ENCODE measurements around the gene FANCE.

The FANCE gene, protein sequence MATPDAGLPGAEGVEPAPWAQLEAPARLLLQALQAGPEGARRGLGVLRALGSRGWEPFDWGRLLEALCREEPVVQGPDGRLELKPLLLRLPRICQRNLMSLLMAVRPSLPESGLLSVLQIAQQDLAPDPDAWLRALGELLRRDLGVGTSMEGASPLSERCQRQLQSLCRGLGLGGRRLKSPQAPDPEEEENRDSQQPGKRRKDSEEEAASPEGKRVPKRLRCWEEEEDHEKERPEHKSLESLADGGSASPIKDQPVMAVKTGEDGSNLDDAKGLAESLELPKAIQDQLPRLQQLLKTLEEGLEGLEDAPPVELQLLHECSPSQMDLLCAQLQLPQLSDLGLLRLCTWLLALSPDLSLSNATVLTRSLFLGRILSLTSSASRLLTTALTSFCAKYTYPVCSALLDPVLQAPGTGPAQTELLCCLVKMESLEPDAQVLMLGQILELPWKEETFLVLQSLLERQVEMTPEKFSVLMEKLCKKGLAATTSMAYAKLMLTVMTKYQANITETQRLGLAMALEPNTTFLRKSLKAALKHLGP

DNA sequence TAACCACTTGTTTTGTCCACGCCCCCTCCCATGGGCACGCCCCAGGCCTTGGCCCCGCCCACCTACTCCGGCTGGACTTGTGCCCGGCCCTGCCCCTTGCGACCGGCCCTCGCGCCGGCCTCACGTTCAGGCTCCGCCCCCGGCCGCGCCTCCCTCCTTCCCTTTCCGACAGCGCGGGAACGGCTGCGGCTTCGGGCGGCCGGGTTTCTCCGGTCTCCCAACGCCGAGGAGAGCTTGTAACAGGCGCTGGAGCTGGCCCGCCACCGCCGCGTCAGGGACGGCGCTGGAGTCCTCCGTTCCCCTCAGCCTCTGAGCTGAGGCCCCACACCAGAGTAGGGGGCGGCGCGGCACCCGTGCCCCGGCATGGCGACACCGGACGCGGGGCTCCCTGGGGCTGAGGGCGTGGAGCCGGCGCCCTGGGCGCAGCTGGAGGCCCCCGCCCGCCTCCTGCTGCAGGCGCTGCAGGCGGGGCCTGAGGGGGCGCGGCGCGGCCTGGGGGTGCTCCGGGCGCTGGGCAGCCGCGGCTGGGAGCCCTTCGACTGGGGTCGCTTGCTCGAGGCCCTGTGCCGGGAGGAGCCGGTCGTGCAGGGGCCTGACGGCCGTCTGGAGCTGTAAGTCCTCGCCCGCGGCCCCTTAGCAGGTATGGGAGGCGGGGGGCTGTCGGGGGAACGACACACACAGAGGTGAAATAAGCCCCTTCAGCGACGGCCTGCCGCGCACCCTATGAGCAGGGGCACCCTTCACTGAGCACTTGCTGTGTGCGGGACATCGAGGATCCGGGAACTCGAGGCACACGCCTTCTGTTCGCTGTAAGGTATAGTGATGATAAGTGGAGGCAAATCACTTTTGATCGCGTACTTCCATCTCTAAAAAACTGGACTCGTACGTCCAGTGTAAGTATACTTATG, at the start of gene FANCE:
TSS of gene FANCE (plus strand) at position 156 of the 908 bp plus-strand sequence. CDS start at position 364, 208 bp downstream.
- DNase-seq (ENCODE audit: low read depth) = peak; percentile 73
- peak within 1 kb of the TSS; percentile 68 for H3K4me3 ChIP-seq (ENCODE audit: low read depth, low read length)

DNA sequence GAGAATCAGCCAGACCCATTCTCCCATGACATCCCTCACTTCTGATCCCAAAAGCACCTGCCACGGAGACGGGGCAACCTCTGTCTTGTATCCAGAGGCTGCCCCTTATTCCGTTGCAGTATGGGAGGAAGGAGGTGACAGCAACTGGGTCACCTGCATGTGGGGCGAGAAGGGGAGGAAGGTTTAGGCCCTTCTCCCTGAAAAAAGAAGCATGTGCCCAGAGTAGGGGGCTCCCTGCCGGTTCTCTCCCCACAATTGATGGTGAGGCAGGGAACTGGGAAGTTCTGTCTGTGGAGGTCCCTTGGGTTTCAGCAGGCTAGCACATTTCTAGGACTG, 49.3 kb upstream of the FANCE start:
- no peak for DNase-seq (ENCODE audit: low read depth)
- no peak overlapping the region for H3K4me3 ChIP-seq (ENCODE audit: low read depth, low read length)

DNA sequence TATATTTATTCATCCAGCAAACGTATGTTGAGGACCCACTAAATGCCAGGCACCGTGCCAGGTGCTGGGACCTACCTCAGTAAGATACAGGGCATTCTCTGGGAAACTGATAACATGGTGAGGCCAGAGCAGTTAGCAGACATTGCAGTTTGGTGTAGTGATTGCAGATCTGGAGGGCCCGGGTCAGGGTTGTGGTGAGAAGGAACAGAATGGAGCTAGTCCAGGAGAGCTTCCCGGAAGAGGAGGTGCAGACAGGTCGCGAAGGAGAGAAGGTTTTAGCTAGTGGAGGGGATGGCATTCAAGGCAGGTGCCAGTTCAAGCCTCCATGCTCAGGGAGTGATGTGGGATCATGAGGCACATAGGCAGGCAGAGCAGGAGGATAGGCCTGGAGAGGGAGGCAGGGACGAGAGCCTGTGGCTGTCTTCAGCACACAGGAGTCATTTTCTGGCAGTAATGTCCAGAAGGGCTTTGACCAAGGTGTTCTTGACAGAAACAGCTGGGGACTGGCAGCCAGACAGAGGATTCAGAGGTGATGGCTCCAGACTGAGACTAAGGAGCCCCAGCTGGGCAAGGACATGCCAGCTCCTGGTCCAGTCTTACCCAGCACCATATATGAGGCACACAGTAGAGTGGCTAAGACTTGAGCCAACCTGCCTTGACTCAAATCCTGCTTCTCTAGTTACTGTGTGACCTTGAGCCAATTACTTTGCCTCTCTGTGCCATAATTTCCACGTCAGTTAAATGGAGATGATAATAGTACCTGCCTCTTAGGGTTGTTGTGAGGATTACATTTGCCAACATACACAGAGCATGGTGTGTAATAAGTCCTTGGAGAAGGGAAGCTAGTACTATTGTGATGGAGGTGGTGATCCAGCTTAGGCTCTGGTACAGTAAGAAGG, 48.3 kb upstream of the FANCE start:
- no peak for DNase-seq (ENCODE audit: low read depth)
- H3K4me3 ChIP-seq (ENCODE audit: low read depth, low read length) = no peak overlapping the region

DNA sequence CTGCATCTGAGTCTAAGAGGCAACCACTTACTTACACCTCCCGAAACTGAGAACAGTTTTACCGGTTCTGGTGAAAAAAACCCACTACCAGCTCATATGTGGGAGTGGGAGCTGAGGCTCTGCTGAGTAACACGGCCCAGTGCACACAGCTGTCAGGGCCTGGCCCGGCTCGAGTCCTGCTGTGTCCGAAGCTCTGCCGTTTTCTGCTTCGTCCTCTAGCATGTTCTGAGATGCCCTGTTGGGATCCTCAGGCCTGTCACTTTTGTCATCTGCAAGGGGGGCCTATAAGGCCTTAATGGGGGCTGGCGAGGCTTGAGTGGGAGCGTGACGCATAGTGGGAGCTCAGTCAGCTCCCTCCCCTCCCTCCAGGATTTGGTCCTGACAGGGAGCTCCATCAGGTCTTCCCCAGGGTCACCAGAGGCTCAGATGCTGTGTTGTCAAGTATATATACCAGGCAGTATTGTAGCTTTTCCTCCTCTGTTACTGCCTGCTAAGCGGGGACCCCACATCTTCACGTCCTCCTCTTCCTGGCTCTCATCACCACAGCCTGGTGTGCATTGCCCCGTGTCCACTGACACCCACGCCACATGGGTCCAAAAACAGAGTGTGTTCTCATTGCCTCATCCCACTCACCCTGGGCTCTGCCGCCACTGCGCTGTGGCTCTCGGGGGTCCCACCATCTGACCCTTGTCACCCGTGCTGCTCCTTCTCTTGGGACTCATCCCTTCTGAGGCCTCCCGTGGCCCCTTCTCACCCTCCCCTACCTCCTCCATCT, 45.2 kb upstream of the FANCE start:
- H3K4me3 ChIP-seq (ENCODE audit: low read depth, low read length) = no peak overlapping the region
- no peak for DNase-seq (ENCODE audit: low read depth)

DNA sequence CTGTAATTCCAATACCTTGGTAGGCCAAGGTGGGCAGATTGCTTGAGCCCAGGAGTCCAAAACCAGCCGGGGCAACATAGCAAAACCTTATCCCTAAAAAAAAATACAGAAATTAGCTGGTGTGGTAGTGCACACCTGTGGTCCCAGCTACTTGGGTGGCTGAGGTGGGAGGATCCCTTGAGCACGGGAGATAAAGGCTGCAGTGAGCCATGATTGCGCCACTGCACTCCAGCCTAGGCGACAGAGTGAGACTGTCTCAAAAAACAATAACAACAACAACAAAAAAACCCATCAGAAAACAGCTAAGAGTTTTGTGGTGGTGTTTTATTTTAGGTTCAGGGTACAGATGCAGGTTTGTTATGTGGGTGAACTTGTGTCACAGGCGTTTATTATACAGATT, 42.9 kb upstream of the FANCE start:
- H3K4me3 ChIP-seq (ENCODE audit: low read depth, low read length) = no peak overlapping the region
- DNase-seq (ENCODE audit: low read depth) = no peak

DNA sequence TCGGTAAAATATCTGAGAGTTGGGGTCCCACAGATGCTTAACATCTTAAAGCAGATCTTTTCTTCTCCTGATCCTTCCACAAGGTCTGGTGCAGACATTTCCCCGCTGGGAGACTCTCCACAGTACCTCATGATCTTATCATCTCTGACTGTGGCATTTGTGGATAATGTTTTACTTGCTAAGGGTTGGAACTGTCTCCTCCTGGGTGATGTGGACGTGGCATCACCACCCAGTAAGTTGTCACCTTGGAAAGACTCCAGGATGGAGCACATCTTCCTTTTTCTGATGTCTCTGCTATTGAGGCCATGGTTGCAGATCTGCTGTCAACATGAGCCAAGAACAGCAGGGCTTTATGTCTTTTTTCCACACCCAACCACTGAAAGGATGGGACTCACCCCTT, 42.0 kb upstream of the FANCE start:
- DNase-seq (ENCODE audit: low read depth) = no peak
- H3K4me3 ChIP-seq (ENCODE audit: low read depth, low read length) = no peak overlapping the region

DNA sequence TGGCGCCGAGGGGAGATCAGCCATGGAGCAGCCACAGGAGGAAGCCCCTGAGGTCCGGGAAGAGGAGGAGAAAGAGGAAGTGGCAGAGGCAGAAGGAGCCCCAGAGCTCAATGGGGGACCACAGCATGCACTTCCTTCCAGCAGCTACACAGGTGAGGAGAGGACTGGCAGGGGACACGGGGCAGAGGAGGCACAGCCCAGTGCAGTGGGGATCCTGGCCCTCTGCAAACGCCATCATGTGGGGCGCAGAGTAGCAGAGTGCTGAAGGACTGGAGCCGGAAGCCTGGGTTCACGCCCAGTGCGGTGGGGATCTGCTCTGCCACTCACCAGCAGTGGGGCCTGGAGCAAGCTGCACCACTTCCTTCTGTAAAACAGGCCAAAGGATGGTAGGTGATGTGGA, 41.1 kb upstream of the FANCE start:
- no peak for DNase-seq (ENCODE audit: low read depth)

DNA sequence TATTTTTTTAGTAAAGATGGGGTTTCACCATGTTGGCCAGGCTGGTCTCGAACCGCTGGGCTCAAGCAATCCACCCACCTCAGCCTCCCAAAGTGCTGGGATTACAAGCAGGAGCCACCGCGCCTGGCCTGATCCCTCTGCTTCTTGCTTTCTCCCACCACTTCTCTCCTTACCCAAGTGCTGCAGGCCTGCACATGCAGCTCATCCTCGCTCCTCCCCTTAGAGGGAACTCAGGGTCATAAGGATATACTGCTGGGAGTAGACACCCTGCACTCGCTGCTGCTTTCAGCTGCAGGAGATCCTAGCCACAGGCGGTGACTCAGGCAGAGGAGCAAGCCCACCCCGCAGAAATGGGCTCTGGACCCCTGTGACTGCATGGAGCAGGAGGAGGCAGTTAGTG, 40.0 kb upstream of the FANCE start:
- no peak overlapping the region for H3K4me3 ChIP-seq (ENCODE audit: low read depth, low read length)
- no peak for DNase-seq (ENCODE audit: low read depth)

More for the DNA sequence above, 41.1 kb upstream of the FANCE start:
- H3K4me3 ChIP-seq (ENCODE audit: low read depth, low read length) = no peak overlapping the region

DNA sequence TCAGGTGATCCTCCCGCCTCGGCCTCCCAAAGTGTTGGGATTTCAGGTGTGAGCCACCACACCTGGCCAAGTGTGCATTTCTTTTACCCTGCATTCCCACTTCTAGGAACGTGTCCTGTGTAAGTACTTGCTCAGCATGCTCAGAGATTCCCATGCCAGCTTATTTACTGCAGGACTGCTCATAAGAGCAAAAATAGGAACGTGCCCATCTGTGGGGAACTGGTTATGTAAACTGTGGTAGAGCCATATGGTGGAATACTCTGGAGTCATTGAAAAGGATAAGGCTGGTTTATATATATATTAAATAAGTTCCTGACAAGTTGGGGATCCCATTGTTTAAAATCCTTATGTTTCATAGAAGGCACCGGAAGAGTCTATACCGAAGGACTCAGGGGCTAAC, 38.2 kb upstream of the FANCE start:
- no peak overlapping the region for H3K4me3 ChIP-seq (ENCODE audit: low read depth, low read length)

DNA sequence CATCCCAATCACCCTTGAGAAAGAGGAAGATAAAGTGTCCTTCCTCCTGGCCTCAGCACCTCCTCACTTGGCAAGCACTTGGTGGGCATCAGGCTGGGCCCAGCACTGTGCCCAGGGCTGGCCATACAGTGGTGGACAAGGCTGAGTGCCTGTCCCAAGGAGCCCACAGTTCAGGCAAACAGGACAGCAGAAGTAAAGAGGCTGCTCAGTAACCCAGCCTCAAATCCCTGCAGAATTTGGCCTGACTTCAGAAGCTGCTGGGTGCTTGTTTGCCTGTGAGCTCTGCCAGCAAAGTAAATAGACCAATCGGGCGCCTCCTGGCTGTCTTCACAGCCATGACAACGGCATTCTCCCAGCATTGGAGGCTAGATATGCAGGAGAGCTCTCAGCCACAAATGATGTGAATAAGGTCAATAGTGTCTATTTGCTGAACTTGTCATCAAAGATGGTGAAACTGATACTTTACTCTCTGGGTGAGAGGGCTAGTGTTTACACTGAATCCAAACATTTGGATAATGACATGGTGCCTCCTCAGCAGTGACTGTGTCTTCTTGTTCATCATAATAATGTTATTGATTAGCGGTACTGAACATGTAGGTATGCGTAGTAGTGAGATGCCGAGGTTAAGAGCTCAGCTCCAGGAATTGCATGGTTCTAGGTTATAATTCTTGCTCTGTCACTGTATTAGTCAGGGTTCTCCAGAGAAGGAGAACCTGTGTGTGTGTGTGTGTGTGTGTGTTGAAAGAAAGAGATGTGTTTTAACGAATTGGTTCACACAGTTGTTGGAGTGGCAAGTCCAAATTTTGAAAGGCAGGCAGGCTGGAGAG, 36.9 kb upstream of the FANCE start:
- DNase-seq (ENCODE audit: low read depth) = peak; percentile 62

More for the DNA sequence above, 38.2 kb upstream of the FANCE start:
- DNase-seq (ENCODE audit: low read depth) = no peak

DNA sequence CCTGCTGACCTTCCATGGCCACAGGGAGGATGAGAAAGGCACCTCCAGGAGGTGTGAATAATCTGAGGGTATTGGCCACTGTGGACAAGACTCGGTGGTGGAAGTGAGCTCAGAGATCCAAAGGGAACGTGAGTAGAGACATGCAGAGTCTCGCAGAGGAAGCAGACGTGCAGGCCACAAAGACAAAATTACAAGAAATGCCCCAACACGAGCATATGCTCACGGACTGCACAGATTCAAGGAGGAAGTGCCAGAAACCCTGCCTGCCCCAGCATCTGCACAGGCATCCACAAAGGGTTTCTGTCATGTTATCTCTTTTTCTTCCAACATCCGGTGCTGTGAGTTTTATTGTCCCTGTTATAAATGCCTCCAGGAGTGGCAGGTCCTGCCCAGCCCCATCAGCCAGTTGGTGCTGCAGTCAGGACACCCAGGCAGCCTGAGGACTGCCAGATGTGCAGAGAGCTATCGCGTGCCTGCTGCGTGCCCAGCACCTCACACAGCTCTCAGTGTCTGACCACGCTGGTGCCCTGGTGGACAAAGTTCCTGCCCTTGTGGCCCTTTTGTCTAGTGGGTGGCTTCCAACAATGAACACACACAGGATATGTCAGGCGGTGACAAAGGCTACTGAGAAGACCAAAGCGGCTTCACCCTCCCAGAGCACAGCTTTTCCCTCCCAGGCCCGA, 34.0 kb upstream of the FANCE start:
- DNase-seq (ENCODE audit: low read depth) = no peak
- H3K4me3 ChIP-seq (ENCODE audit: low read depth, low read length) = no peak overlapping the region

More for the DNA sequence above, 36.9 kb upstream of the FANCE start:
- H3K4me3 ChIP-seq (ENCODE audit: low read depth, low read length) = no peak overlapping the region

DNA sequence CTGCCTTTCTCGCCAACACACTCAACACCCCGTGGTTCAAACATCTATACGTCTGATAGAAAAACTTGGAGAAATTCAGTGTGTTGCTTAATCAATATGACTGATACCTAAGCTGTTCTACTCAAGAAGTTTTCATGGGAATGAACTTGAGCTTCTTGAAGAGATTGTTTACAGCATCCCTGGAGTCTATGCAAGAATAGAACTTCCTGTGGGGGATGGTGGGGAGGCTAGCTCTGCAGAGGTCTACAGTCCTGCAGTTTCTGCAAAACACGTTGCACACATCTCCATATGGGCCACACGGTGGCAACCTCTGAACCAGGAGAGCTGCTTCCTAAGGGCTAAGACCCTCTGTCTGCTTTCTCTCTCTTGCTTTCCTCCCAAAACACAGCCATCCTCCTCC, 32.7 kb upstream of the FANCE start:
- peak; percentile 63 for DNase-seq (ENCODE audit: low read depth)
- no peak overlapping the region for H3K4me3 ChIP-seq (ENCODE audit: low read depth, low read length)

DNA sequence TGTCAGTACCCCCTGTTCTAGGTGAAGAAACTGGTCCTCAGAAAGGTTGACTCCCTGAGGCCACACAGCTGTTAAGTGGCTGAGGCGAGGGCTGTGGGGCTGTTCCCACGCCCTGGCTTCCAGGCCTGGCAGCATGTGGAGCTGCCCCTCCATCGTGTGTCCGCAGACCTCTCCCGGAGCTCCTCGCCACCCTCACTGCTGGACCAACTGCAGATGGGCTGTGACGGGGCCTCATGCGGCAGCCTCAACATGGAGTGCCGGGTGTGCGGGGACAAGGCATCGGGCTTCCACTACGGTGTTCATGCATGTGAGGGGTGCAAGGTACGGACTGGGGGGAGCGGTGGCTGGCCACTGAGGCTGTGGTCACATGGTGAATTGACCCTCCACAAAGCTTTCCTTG, 32.2 kb upstream of the FANCE start:
- DNase-seq (ENCODE audit: low read depth) = no peak
- no peak overlapping the region for H3K4me3 ChIP-seq (ENCODE audit: low read depth, low read length)

DNA sequence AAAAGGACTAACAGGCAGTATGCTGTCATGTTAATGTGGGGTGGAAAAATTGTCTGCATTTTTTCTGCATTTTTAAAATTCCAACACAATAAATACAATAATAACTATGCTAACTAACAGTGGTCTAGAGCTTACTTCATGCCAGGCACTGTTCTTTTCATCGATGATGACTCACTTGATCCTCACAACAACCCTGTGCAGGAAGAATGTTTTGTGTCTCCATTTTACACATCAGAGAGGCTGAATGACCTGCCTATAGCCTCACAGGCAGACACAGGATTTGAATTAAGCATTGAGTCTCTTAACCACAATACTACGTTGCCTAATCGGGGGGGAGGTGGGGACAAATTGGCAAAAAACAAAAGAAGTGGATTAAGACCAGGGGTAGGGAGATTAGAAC, 26.9 kb upstream of the FANCE start:
- DNase-seq (ENCODE audit: low read depth) = peak; percentile 85

DNA sequence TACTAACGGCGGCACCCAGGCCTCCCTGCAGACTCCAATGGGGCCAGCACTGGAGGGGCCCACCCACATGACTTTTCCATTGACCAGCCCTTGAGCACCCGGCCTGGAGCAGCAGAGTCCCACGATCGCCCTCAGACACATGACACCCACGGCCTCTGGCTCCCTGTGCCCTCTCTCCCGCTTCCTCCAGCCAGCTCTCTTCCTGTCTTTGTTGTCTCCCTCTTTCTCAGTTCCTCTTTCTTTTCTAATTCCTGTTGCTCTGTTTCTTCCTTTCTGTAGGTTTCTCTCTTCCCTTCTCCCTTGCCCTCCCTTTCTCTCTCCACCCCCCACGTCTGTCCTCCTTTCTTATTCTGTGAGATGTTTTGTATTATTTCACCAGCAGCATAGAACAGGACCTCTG, 26.1 kb upstream of the FANCE start:
- no peak for DNase-seq (ENCODE audit: low read depth)
- H3K4me3 ChIP-seq (ENCODE audit: low read depth, low read length) = no peak overlapping the region

More for the DNA sequence above, 26.9 kb upstream of the FANCE start:
- H3K4me3 ChIP-seq (ENCODE audit: low read depth, low read length) = no peak overlapping the region

DNA sequence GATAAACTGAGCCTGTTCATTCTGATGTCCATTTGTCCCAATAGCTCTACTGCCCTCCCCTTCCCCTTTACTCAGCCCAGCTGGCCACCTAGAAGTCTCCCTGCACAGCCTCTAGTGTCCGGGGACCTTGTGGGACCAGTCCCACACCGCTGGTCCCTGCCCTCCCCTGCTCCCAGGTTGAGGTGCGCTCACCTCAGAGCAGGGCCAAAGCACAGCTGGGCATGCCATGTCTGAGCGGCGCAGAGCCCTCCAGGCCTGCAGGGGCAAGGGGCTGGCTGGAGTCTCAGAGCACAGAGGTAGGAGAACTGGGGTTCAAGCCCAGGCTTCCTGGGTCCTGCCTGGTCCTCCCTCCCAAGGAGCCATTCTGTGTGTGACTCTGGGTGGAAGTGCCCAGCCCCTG, 24.7 kb upstream of the FANCE start:
- H3K4me3 ChIP-seq (ENCODE audit: low read depth, low read length) = no peak overlapping the region
- DNase-seq (ENCODE audit: low read depth) = no peak

DNA sequence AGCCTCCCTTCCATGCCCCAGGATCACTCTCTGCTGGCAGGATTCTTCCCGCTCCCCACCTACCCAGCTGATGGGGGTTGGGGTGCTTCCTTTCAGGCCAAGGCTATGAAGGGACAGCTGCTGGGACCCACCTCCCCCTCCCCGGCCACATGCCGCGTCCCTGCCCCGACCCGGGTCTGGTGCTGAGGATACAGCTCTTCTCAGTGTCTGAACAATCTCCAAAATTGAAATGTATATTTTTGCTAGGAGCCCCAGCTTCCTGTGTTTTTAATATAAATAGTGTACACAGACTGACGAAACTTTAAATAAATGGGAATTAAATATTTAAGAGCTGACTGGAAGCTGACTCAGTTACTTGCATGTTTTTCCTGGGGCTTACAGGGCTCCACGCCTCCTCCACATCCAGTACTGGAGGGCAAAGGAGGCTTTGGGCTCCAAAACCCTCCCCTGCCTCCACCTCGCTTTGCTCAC, 24.3 kb upstream of the FANCE start:
- peak; percentile 44 for DNase-seq (ENCODE audit: low read depth)
- H3K4me3 ChIP-seq (ENCODE audit: low read depth, low read length) = no peak overlapping the region
